Right lobe of liver (tissue), 6 donors: ENCODE data around the gene RAB11FIP4. TPM values are rescaled to one million over a fixed set of nuclear protein-coding genes. Genes with fewer than 3 reads are reported as not detected.

Experiments
- ATAC-seq, 4 donors: fragments of 200-7000 bp; cut with Tn5 transposase; one replicate each; pipeline ENCODE4 v1.9.1; 2020; ENCODE audit warnings: mild to moderate bottlenecking in 4 of 4, moderate library complexity in 4 of 4
- DNase-seq, 3 donors: peaks; one replicate each; pipeline ENCODE4 v3.0.0-alpha.2; 2020
- H3K27ac ChIP-seq, 3 donors: fragments of 200-600 bp; one replicate each; pipeline ENCODE4 v1.8.0; 2022
- H3K27me3 ChIP-seq, 2 donors: fragments of 200-600 bp; one replicate each; pipeline ENCODE4 v1.8.0; 2022
- H3K36me3 ChIP-seq, 4 donors: fragments of 200-600 bp; sonication (generic) in 1 of 4; one replicate each; pipeline versions ENCODE4 v1.5.1 to v1.8.0; 2017 to 2022; ENCODE audit warnings: control low read depth in 1 of 4
- H3K4me1 ChIP-seq, 4 donors: fragments of 200-600 bp; sonication (generic) in 1 of 4; one replicate each; pipeline versions ENCODE4 v1.5.1 to v1.8.0; 2017 to 2022; ENCODE audit warnings: control low read depth in 1 of 4
- H3K4me3 ChIP-seq, 3 donors: fragments of 200-600 bp; one replicate each; pipeline ENCODE4 v1.8.0; 2022
- H3K9me3 ChIP-seq, 4 donors: fragments of 200-600 bp; sonication (generic) in 1 of 4; one replicate each; pipeline versions ENCODE4 v1.5.1 to v1.8.0; 2017 to 2022; ENCODE audit warnings: control low read depth in 1 of 4
- POLR2A ChIP-seq: fragments of 450-650 bp; IDR thresholded peaks from one replicate; pipeline ENCODE4 v1.6.1; 2017; ENCODE audit warnings: antibody characterized with exemption, mild to moderate bottlenecking
- WGBS: methylation state at CpG from one replicate; pipeline ENCODE4 v1.1.6; 2018; ENCODE audit warnings: low coverage, low lambda C conversion rate; ENCODE audit not compliant: insufficient coverage; ENCODE audit errors: missing lambda C conversion rate; 5-methylcytosine and 5-hydroxymethylcytosine counted together
- intact Hi-C, 2 donors: fragments of 100-400 bp; cut with DNase I; formaldehyde crosslinking; loops; one replicate each; pipeline versions ENCODE4 v1.11.2 to v1.14.1; 2022
- total RNA-seq, 6 experiments: library from RNA; depleted of rRNA in 2 of 6; stranded (reverse); fragments of >200 nt in 2 of 6; fragmentation: NEBNext Ultra II Directional in 3 of 6; extraction: Animal tissue kit (Norgen Biotek cat#: 25700) in 3 of 6; gene quantifications; one replicate each; pipeline versions ENCODE4 v1.1.0 to v1.2.4, GENCODE V29; 2016 to 2023
- TF ChIP-seq, protein P1 (sequence below), 4 donors: fragments of 200-600 bp in 3 of 4; fragments of 450-650 bp in 1 of 4; IDR thresholded peaks; one replicate each; pipeline versions ENCODE4 v1.5.1 to v1.8.0; 2016 to 2022; ENCODE audit warnings: antibody characterized with exemption in 4 of 4, mild to moderate bottlenecking in 2 of 4
- donor health status: DM: no; HTN: yes; CAD: no.
- donor health status: DM: no; HTN: no; CAD: no.
- donor health status: DM: no; HTN: no; CAD: no.
- donor health status: DM: no; HTN: yes; CAD: no.
- donor health status: DM: no; HTN: yes; CAD: no.

Gene RAB11FIP4
- total RNA-seq, 6 experiments from 2014 or later = 3.5 to 6.6 (median 4.6) TPM

DNA sequence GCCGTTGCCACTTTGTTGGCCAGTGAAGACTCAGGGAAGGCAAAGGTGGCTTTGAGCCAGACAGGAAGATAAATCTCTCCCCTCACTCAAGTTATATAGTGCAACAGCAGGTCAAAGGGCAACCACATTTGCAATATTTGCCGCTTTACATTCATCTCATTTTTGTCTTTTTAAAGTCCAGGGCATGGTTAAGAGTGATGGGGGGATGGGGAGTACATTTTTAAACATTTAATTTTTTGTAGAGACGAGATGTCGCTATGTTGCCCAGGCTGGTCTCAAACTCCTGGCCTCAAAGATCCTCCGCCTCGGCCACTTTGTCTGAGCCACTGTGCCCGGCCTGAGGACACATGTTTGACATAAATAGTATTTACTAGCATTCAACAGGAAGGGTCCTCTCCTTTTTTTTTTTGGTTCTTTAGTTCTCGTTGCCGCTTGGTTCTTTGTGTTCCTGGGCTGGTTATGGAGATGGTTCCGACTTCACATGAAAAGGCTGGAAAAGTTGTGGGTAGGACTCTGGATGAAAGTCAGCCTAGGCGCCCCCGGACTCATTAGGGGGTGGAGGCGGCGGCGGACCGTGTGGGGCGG lies 95.7 kb downstream of the RAB11FIP4 start:
- 14% methylated on average over 17 of the region's 17 CpGs for whole genome bisulfite sequencing
- TF ChIP-seq, protein P1, sequence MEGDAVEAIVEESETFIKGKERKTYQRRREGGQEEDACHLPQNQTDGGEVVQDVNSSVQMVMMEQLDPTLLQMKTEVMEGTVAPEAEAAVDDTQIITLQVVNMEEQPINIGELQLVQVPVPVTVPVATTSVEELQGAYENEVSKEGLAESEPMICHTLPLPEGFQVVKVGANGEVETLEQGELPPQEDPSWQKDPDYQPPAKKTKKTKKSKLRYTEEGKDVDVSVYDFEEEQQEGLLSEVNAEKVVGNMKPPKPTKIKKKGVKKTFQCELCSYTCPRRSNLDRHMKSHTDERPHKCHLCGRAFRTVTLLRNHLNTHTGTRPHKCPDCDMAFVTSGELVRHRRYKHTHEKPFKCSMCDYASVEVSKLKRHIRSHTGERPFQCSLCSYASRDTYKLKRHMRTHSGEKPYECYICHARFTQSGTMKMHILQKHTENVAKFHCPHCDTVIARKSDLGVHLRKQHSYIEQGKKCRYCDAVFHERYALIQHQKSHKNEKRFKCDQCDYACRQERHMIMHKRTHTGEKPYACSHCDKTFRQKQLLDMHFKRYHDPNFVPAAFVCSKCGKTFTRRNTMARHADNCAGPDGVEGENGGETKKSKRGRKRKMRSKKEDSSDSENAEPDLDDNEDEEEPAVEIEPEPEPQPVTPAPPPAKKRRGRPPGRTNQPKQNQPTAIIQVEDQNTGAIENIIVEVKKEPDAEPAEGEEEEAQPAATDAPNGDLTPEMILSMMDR (IDR thresholded peaks at IDR 0.05) = no peak
- no peak for TF ChIP-seq POLR2A
- H3K4me1 ChIP-seq = peaks cover 0 to 35% (median 14%) of the 10 kb centered on the region in 4 donors
- no peaks in the 10 kb centered on the region for H3K9me3 ChIP-seq
- H3K4me3 ChIP-seq = peak overlapping the region; percentile 25 to 74 (median 66)
- ATAC-seq (no peak), DNase-seq (no peak)
- H3K36me3 ChIP-seq = no peaks in the 10 kb centered on the region
- H3K27ac ChIP-seq = peak overlapping the region; percentile 28 to 73 (median 38)
- H3K27me3 ChIP-seq = no peaks in the 10 kb centered on the region
- intact Hi-C loops = no loop called here

DNA sequence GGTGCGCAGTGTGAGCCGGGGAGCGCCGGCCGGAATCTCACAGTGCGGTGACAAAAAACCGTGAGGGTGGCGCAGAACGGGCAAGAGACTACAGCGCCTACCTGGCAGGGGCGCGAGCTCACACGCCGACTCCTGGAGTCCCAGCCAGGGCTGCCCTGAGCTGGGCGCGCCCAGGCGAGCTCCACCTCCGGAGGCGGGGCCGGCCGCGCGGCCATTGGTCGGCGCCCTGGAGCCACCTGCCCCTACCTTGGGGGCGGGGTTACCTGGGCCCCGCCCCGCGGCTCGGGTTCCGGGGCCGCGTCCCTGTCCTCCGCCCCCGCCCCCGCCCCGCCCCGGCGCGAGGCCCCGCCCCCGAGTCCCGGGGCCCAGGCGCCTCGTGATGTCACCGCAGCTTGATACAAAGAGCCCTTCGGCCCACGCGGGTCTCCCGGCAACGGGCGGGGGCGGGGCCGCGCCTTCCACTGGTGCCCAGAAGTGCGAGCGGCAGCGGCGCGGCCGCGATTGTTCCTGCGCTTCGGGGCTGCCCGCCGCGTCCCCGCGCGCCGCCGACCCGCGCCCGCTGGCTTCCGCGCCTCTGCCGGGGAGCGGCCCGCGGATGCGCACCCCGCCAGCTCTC lies 96.3 kb downstream of the RAB11FIP4 start:
- intact Hi-C loops = no loop called here
- Histone ChIP-seq H3K27me3 (no peaks in the 10 kb centered on the region), H3K27ac (peak overlapping the region; percentile 28 to 73 (median 70)), H3K4me1 (peaks cover 0 to 35% (median 14%) of the 10 kb centered on the region in 4 donors), H3K9me3 (no peaks in the 10 kb centered on the region), H3K36me3 (no peaks in the 10 kb centered on the region), H3K4me3 (peak overlapping the region; percentile 57 to 74 (median 66))
- DNase-seq (peak; percentile 94 to 97 (median 96)), ATAC-seq (peak; percentile 85 to 96 (median 90))
- peak; percentile 83 for TF ChIP-seq POLR2A
- TF ChIP-seq, protein P1 (IDR thresholded peaks at IDR 0.05) = peak in 2 of 4 donors; percentile 8 to 31
- WGBS = 2% methylated on average over 14 of the region's 83 CpGs

DNA sequence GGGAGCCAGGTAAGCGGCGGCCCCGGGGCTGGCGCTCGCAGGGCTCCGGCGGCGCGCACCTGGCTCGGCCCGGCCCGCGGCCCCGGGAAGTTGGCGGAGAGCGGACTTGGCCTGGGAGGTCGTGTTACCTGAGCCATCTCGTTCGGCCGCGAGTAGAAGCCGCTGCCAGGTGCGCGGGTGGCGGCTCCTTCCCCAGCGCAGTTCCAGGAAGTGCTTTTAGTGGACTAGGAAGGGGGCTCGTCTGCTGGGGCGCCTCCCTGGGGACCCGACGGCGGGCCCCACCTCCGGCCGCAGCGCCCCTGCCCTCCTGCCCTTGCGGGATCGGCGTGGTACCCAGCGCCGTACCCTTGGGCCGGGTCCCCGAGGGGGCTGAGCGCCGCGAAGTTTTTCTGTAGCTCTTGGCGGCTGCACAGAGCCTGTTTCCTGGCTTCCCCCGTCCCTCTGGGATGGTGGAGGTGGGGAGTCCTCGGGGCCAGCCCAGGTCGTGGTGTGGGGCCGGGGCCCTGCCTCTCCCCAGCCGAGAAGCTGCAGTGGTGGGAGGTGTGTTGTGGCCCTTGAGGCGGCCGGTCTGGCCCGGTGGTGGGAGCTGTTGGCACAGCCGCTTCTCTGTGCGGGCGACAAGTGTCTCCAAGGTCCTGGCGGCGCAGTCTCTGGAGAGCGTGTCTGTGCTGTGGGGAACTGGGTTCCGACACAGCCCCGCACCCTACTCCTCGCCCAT lies 96.9 kb downstream of the RAB11FIP4 start:
- H3K4me3 ChIP-seq = peak overlapping the region; percentile 57 to 74 (median 66)
- H3K9me3 ChIP-seq = no peaks in the 10 kb centered on the region
- peak; percentile 46 to 68 (median 63) for DNase-seq
- peak overlapping the region; percentile 44 to 70 (median 60) for H3K27ac ChIP-seq
- peaks cover 0 to 35% (median 17%) of the 10 kb centered on the region in 4 donors for H3K4me1 ChIP-seq
- no peak for TF ChIP-seq POLR2A
- TF ChIP-seq, protein P1 (IDR thresholded peaks at IDR 0.05) = no peak
- H3K27me3 ChIP-seq = no peaks in the 10 kb centered on the region
- intact Hi-C loops = no loop called here
- 6% methylated on average over 3 of the region's 62 CpGs for WGBS
- peak in 3 of 4 donors; percentile 1 to 2 (median 1) for ATAC-seq
- no peaks in the 10 kb centered on the region for H3K36me3 ChIP-seq

DNA sequence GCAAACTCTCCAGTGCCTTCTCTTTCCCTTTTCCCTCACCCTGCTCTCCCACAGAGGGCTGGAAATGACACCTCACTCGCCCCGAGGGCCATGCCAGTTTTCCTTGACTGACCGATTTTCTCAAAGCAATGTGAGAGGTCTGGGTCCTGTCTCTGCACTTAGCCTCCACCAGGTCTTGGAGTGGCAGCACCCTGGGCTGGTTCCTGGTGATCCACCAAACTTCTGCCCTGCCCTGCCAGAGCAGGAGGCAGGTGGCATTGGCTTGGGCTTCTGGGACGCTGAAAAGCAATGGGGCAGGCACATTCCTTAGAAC lies 97.5 kb downstream of the RAB11FIP4 start:
- DNase-seq (peak in 1 of 3 donors; percentile 56), ATAC-seq (no peak)
- 0% methylated on average over 2 of the region's 4 CpGs for WGBS
- no peaks in the 10 kb centered on the region for H3K9me3 ChIP-seq
- H3K4me1 ChIP-seq = peaks cover 0 to 40% (median 15%) of the 10 kb centered on the region in 4 donors
- H3K36me3 ChIP-seq = no peaks in the 10 kb centered on the region
- H3K27ac ChIP-seq = peak overlapping the region; percentile 44 to 70 (median 60)
- TF ChIP-seq POLR2A = no peak
- no peaks in the 10 kb centered on the region for H3K27me3 ChIP-seq
- H3K4me3 ChIP-seq = peak overlapping the region; percentile 57 to 74 (median 66)
- intact Hi-C loops = no loop called here
